ENCODE data around the gene PDZD2. TPM values are rescaled to one million over a fixed set of nuclear protein-coding genes. Genes with fewer than 3 reads are reported as not detected.

Gene PDZD2
- total and polyA plus RNA-seq, 8 donors: 16.2 to 49.8 (median 20.4) TPM

DNA sequence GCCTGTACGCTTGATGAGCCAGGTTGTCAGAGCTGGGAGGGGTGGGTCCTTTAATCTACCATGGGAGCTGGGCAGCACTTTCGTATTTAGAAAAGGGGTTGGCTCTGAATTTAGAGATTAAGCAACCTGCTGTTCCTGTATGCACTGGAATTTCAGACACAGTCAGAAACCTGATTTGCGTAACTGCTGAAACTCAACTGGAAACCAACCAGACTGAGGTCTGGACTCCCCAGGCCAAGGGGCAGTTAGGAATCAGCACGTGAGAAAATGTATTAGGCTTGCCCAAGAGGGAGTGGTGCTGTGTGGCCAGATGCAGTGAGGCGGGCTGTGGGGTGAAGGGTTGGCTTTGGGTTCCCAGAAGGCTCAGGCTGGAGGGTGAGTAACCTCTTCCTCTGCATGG, 300.2 kb downstream of the PDZD2 start:
- no peaks in the 10 kb centered on the region for H3K36me3 ChIP-seq
- H3K9me3 ChIP-seq: no peaks in the 10 kb centered on the region
- H3K27ac ChIP-seq: peak overlapping the region in 1 of 2 donors; percentile 43
- intact Hi-C loops (cut with DNase I): no loop called here
- H3K27me3 ChIP-seq: no peaks in the 10 kb centered on the region
- DNase-seq (no peak), ATAC-seq (peak; percentile 9)
- H3K4me3 ChIP-seq: no peak overlapping the region
- TF ChIP-seq, protein P1, sequence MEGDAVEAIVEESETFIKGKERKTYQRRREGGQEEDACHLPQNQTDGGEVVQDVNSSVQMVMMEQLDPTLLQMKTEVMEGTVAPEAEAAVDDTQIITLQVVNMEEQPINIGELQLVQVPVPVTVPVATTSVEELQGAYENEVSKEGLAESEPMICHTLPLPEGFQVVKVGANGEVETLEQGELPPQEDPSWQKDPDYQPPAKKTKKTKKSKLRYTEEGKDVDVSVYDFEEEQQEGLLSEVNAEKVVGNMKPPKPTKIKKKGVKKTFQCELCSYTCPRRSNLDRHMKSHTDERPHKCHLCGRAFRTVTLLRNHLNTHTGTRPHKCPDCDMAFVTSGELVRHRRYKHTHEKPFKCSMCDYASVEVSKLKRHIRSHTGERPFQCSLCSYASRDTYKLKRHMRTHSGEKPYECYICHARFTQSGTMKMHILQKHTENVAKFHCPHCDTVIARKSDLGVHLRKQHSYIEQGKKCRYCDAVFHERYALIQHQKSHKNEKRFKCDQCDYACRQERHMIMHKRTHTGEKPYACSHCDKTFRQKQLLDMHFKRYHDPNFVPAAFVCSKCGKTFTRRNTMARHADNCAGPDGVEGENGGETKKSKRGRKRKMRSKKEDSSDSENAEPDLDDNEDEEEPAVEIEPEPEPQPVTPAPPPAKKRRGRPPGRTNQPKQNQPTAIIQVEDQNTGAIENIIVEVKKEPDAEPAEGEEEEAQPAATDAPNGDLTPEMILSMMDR (IDR thresholded peaks at IDR 0.05): no peak
- peaks cover 11% of the 10 kb centered on the region in 2 donors for H3K4me1 ChIP-seq

DNA sequence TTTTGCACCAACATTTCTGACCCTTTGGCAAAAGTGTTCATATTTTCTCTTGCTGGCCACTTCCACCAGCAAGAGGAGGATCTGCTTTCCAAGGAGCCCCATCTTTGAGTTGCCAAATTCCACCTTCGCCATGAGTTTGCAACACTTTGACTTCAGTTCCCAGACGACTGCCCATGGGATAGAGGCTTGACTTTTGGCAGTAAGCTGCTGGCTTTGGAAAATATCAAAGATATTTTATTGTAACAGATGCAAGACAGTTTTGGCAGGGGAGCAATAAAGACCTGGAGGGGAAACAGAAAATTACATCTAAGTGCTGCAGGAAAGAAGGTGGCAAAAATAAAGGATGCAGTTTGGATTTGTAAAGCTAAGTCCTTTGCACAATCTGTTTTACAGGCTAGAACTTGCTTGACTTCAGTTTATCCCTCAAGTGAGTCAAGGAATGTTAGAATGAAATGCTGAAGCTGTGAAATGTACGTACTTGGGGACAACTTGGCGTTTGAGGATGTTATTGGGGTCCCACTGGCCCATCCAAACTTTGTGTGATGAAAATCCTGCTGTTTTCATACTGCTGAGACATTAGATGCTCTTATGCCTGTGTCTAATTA, 302.3 kb downstream of the PDZD2 start:
- no peaks in the 10 kb centered on the region for H3K36me3 ChIP-seq
- H3K27me3 ChIP-seq: no peaks in the 10 kb centered on the region
- no peak for ATAC-seq
- H3K4me3 ChIP-seq: no peak overlapping the region
- TF ChIP-seq, protein P1 (IDR thresholded peaks at IDR 0.05): no peak
- H3K4me1 ChIP-seq: peaks cover 3 to 7% of the 10 kb centered on the region in 2 donors
- H3K27ac ChIP-seq: no peak overlapping the region
- intact Hi-C loops (cut with DNase I): no loop called here
- no peak for DNase-seq
- H3K9me3 ChIP-seq: no peaks in the 10 kb centered on the region

DNA sequence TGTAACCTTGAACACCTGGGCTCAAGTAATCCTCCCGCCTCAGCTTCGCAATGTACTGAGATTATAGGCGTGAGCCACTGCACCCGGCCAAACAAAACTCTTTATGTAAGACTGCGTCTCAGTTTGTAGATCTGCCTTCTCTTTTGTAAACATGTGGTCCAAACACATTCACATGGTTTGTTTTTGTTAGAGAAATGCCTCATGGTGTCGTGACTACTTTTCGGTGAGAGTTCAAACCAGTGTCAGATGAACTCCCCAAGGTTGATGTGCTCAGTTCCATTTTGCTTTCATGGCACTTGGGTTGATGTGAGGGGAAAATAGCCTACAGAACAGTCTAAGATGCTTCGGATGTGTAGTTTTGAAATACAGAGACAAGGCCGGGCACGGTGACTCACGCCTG, 303.6 kb downstream of the PDZD2 start:
- Histone ChIP-seq H3K4me1 (peaks cover 0 to 7% of the 10 kb centered on the region in 2 donors), H3K36me3 (no peaks in the 10 kb centered on the region), H3K9me3 (no peaks in the 10 kb centered on the region), H3K4me3 (no peak overlapping the region), H3K27me3 (no peaks in the 10 kb centered on the region), H3K27ac (no peak overlapping the region)
- TF ChIP-seq, protein P1 (IDR thresholded peaks at IDR 0.05): no peak
- intact Hi-C loops (cut with DNase I): no loop called here
- ATAC-seq (no peak), DNase-seq (no peak)

DNA sequence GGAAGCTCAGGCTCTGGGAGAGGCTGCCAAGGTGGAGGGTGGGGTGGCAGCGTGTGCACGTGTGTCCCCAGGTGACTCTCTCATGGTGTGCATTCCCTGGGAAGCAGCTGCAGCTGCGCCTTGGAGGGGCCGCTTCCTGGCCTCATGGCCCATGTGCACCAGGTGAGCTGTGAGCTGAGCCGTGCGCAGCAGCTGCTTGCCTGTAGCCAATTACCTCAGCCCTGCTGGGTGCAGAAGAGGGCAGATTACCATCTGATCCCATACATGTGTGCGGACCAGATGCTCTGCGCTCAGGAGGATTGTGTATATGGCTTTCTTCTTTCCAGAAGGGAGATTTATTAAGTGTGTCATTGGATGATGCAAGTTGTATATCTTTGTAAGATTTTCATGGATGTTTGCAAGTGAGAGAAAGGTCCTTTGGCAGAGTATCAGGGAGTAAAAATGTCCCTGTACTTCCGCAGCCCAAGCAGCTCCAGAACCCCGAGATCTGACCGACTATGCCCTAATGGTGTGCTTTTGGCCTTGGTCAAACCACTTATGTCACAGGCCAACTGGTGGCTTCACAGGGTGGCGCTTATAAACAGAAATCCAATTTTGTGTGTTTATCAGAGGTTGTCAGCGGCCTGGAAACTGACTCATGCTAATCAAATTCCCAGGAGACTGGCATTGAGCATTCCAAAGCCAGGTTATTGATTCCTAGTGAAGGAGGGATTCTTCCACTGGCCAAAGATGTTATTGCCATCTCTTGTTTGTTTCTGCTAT, 305.9 kb downstream of the PDZD2 start:
- TF ChIP-seq, protein P1 (IDR thresholded peaks at IDR 0.05): no peak
- ATAC-seq: peak; percentile 54
- Histone ChIP-seq H3K4me1 (peaks cover 0 to 3% of the 10 kb centered on the region in 2 donors), H3K4me3 (no peak overlapping the region), H3K9me3 (no peaks in the 10 kb centered on the region), H3K27ac (no peak overlapping the region), H3K36me3 (no peaks in the 10 kb centered on the region), H3K27me3 (no peaks in the 10 kb centered on the region)
- DNase-seq: no peak
- intact Hi-C loops (cut with DNase I): no loop called here

DNA sequence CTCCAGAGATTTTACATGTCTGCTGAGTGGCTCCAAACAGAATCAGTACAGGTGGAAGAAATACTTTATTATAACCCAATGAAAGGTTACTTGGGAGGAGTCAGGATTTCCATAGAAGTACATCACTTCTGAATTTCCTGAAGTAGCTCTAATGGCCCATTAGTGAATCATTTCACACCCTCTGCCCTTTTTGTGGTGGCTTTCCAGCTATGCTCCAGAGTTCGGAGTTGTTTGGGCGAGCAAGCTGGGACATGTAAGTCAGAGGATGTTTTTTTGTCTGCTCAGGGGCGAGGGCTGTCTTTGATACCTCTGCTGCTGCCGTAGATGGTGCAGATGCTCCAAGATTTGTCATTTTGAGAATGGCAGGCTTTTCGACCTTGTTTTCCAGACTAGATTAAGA, 309.1 kb downstream of the PDZD2 start:
- no peak overlapping the region for H3K4me3 ChIP-seq
- peaks cover 0 to 6% of the 10 kb centered on the region in 2 donors for H3K4me1 ChIP-seq
- ATAC-seq: peak; percentile 65
- H3K27ac ChIP-seq: peak overlapping the region in 1 of 2 donors; percentile 33
- H3K9me3 ChIP-seq: no peaks in the 10 kb centered on the region
- TF ChIP-seq, protein P1 (IDR thresholded peaks at IDR 0.05): no peak
- intact Hi-C loops (cut with DNase I): no loop called here
- no peak for DNase-seq
- H3K36me3 ChIP-seq: no peaks in the 10 kb centered on the region
- no peaks in the 10 kb centered on the region for H3K27me3 ChIP-seq

Data from left lung (tissue), 10 donors.